Esophagus squamous epithelium (tissue), 4 donors: ENCODE measurements around the gene INTS13.

Experiments used
- POLR2A ChIP-seq, 4 donors: fragments of 450-650 bp; IDR thresholded peaks; one replicate each; pipeline ENCODE4 v1.6.1; 2017; ENCODE audit warnings: antibody characterized with exemption in 4 of 4, mild to moderate bottlenecking in 4 of 4, moderate library complexity in 3 of 4
- TF ChIP-seq, protein P1 (sequence below), 6 experiments: fragments of 450-650 bp in 4 of 6; fragments of 200-600 bp in 2 of 6; sonication (generic) in 2 of 6; IDR thresholded peaks; one replicate each; pipeline ENCODE4 v1.5.1; 2016 to 2019; ENCODE audit warnings: antibody characterized with exemption in 6 of 6, mild to moderate bottlenecking in 4 of 6, moderate library complexity in 4 of 6

DNA sequence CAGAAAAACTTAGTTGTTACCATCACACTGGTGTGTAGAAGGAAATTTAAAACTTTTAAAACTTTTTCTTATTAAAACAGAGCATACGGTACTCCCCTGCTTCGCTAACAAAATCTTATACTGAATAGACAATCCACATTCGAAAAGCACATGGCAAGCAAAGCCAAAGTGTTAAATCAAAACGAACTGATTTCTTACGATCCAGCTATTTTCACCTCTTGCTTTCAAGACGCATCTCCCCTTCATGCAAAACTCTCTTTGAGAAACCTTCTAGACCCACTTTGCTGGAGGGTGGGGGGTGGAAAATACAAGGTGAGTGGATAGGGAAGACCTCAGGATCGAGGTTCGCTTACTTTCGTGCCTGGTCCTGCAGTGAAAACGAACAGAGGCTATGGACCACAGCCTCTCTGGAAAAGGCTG, 328 bp downstream of the INTS13 start:
- no peak for TF ChIP-seq POLR2A (IDR thresholded peaks at IDR 0.05)
- TF ChIP-seq, protein P1, sequence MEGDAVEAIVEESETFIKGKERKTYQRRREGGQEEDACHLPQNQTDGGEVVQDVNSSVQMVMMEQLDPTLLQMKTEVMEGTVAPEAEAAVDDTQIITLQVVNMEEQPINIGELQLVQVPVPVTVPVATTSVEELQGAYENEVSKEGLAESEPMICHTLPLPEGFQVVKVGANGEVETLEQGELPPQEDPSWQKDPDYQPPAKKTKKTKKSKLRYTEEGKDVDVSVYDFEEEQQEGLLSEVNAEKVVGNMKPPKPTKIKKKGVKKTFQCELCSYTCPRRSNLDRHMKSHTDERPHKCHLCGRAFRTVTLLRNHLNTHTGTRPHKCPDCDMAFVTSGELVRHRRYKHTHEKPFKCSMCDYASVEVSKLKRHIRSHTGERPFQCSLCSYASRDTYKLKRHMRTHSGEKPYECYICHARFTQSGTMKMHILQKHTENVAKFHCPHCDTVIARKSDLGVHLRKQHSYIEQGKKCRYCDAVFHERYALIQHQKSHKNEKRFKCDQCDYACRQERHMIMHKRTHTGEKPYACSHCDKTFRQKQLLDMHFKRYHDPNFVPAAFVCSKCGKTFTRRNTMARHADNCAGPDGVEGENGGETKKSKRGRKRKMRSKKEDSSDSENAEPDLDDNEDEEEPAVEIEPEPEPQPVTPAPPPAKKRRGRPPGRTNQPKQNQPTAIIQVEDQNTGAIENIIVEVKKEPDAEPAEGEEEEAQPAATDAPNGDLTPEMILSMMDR (IDR thresholded peaks at IDR 0.05): no peak
